Activated CD4-positive, alpha-beta T cell treated with anti-CD3 and anti-CD28 coated beads for 4 hours (primary cell): ENCODE results near the gene KRTCAP2.
"Not testable (repeated sequence)": the region's sequence is repeated elsewhere in the genome, so short reads cannot be mapped to it uniquely, and the experiment has no call there.

ENCODE experiments used
- DNase-seq, 2 donors: peaks; one replicate each; pipeline ENCODE4 v3.0.0-alpha.2; 2020

KRTCAP2 gene

DNA sequence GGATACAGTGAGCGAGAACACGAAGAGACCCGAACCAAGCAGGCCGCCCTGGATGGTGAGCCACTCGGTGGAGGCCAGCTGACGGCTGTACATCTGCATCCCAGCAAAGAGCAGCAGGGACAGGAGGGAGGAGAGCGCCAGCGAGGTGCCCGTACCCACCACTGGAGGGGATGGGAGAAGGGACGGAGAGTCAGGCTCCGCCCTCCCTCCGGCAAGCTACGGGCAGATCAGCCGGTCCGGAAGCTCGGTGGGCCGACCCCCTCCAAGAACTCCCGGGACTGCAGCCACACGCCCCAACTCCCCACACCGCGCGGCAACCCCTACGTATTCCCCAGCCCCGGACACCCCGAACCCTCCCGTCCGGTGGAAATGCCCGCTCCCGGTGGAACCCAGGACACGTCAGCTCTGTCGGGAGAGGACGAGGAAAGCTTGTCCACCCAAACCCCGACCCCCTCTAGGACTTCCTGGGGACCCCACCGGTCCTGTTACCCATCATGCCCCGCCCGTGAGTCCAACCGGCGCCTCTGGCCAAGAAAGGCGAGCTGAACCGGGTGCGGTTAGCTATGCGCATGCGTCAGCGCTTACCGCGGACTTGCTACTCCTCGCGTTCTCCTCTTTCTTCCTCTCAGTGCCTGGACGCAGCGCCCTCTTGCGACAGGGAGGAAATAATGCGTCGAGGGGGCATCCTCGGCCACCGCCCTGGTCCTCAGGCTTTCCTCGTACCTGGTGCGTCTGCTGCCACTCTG is at the start of gene KRTCAP2:
Gene KRTCAP2, minus strand, starts transcription at position 573 of the 746 bp plus-strand sequence. Its CDS starts 80 bp downstream, at position 493.
- peak; percentile 93 to 94 for DNase-seq

DNA sequence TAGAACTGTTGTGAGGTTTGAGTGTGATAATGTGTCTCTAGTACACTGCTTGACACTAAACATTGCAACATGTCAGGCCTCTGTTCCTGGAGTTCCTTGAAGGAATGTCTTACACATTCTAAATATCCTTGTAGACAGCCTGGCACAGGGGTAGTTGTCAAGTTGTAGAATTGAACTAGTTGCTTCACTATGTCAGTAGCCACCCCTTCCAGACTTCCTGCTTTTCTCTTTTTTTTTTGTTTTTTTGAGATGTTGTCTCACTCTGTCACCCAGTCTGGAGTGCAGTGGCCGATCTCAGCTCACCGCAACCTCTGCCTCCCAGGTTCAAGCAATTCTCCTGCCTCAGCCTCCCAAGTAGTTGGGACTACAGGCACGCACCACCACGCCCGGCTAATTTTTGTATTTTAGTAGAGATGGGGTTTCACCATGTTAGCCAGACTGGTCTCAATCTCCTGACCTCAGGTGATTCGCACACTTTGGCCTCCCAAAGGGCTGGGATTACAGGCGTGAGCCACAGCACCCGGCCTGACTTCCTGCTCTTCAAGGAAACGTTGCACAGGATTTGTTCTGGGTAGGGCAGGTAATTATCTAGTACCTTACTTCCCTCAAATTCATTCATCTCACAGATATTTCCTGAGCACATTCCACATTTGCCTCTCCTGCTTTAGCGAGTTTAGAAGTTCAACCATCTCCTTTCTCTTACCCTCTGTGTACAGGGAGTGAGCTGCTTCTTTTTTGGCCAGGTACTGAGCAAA is 47.3 kb upstream of the KRTCAP2 start:
- not testable (repeated sequence) for DNase-seq

DNA sequence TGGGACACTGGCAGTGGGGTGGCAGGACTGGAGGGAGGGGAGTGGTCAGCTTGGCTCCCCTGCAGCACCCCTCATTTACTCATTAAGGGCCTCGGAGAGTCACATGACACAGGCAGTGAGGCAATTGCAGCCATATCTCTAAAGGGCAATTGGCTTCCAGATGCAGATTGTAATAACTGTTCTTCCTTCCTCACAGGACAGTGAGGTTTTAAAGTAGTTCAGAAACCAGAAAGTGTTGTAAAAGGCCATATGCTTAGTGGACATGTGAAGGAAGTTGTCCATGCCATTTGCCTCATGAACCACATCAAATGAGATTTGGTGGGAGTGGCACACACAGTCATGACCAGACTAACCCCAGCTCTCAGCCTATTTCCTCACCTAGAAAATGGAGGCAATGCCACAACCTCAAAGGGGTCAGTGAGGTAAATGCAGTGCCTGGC is 46.5 kb upstream of the KRTCAP2 start:
- DNase-seq: no peak

DNA sequence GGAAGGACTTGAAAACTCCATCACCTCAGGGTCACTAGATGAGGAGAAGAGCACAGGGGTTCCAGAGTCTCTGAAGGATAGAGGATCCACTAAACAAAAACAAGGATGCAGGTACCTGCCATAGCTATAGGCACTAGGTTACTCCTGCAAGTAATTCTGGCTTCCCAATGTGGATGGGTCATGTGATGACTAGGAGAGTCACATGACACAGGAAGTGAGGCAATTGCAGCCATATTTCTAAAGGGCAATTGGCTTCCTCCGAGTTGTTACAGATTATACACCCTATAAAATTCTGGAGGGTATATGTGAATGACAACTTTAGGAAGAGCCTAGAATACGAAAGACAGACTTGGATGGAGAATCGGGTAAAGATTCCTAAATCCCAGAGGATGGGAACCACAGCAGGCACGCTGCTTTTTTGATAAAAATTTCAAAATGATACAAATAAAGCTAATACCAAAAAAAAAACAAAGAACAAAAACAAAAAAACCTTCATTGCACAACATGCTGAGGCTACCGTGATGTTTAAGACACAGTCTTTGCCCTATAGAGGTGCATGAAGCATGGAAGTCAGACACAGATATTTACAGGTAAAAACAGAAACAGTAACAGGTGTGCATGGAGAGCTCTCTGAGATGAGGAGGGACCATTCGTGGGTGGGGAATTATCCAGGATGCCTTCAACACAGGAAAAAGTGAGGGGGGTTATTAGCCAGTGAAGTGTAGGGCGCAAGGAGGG is 45.9 kb upstream of the KRTCAP2 start:
- no peak for DNase-seq

DNA sequence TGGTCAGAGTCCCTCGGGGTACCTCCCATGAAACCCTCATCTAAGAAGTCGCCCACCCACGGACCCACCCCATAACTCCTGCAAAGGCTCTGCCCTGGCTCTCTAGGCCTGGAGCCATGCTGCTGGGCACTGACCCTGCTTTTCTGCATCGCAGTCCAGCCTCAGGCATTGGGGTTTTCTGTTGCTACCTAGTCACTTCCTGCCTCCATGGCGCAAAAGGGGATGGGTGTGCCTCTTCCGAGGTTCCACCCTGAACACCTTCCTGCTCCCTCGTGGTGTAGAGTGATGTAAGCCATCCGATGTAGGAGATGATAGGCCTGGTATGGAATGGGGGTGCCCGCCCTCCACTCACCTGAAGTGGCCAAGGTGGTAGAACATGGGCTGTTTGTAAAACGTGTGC is 41.6 kb upstream of the KRTCAP2 start:
- DNase-seq: not testable (repeated sequence)

DNA sequence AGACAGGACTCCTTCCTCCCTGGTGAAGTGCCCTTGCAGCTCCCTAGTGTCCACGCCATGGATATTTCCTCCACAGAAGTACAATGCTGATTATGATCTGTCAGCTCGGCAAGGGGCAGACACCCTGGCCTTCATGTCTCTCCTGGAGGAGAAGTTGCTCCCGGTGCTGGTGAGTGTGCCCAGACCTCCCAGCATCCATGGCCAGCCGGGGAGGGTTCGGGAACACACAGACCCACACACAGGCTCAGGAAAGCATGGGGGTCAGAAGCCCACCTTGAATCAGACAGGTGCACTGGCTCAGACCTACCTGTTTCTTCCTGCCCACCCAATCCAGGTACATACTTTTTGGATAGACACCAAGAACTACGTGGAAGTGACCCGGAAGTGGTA is 38.9 kb upstream of the KRTCAP2 start:
- DNase-seq: not testable (repeated sequence)

DNA sequence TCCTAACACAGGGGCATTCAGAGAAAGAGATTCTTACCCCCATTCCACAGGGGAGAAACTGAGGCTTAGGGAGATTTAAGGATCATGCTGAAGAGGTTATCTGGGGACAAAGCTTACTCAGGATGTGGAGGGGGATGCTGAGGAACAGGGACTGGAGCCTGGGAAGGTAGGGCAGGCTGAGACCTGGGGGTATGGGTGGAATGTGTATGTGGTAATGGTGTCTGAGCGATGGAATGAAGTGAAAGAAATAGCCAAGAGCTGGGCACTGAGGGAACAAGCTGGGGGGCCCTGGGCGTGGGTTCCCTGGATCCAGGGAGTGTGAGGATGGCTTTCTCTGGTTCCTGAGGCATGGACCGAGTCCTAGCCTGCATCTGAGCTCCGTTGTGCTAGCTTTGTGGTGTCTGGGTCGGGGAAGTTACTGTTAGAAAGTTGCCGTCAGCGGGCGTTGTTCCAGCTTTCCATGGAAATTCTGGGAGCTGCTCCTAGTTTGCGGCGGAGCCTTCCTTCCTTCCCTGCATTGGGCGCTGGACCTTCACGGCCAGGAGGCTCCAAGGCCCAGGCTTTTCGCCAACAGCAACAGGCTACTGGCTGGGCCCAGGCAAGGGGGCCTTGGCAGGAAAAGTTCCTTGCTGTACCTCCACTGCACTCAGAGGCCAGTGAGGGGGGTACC is 38.4 kb upstream of the KRTCAP2 start:
- not testable (repeated sequence) for DNase-seq

DNA sequence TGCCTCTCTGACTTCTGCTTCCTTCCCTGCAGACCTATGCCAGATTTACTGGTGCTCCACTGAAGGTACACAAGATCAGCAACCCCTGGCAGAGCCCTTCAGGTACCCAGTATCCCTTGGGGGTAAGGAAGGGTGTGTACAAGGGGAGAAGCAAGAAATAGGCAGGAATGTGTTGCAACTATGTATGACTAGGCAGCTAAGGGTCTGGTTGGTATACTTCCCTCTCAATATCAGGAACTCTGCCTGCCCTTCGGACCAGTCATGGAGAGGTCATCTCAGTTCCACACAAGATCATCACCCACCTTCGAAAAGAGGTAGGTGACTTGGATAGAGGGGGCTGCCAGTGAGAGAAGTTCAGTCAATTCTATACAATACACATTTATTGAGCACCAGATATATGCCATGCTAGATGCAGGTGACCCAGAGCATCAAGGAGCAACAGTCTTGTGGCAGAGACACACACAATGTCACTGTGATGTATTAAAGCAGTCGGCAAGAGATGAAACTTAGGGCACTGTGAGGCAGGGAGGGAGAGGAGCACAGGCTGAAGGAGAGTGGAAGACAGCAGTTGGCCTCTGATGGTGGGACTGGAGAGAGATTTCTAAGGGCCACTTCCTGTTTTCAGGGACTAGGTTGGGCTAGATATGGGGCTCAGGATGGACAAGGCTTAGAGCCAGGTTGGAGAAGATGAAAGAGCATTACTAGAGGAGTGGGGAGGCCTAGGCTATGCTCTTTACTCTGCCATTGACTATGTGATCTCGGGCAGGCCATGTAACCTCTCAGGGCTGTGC is 37.4 kb upstream of the KRTCAP2 start:
- no peak for DNase-seq

DNA sequence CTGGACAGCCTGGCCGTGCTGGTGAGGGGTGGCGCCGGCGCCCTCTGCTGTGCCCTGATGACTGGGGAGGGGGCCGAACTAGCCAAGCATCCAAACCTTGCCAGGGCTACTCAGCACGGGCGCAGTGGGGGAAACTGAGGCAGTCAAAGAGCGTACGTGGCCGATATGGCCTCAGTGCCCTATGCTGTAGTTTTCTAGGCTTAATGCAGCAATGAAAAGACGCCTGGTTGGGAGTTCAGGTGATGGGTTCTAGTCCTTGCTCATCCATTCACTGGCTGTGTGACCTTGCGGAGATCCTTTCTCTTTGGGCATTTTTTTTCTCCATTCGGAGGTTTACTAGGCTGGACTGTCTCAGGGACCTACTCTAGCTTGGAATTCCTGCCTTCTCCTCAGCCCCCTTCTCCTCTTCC is 36.2 kb upstream of the KRTCAP2 start:
- no peak for DNase-seq

DNA sequence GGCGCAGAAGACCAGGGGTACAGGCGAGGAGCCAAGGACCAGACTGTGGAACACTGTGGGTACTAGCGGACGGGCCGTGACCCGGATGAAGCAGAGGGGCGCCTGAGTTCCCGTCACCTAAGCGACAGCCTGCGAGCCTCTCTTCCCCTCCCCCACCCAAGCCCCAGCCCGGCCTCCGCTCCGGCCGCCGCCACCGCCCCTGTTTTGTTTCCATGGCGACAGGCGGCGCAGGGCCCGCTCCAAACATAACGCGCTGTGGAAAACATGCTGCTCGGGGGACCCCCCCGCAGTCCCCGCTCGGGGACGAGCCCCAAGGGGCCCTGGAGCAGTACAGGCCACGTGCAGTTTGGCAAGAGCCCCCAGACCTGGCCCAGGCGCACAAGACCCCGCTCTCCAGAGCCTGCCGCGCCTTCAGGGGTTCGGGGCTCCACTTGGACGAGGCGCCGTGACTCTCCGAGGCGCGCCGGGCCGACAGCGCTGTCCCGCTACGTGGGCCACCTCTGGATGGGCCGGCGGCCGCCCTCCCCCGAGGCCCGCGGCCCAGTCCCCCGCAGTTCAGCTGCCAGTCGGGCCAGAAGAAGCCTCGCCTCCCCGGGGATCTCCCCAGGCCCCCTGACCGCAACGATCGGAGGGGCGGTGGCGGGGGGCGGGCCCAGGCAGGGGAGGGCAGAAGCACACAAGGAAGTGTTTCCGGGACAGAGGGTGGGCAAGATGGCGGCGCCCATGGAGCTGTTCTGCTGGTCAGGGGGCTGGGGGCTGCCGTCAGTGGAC is 35.6 kb upstream of the KRTCAP2 start, which contains the start of gene MTX1:
Gene MTX1, plus strand, starts transcription at position 155 of the 771 bp plus-strand sequence. Its CDS starts 110 bp downstream, at position 265.
- peak; percentile 81 to 84 for DNase-seq

DNA sequence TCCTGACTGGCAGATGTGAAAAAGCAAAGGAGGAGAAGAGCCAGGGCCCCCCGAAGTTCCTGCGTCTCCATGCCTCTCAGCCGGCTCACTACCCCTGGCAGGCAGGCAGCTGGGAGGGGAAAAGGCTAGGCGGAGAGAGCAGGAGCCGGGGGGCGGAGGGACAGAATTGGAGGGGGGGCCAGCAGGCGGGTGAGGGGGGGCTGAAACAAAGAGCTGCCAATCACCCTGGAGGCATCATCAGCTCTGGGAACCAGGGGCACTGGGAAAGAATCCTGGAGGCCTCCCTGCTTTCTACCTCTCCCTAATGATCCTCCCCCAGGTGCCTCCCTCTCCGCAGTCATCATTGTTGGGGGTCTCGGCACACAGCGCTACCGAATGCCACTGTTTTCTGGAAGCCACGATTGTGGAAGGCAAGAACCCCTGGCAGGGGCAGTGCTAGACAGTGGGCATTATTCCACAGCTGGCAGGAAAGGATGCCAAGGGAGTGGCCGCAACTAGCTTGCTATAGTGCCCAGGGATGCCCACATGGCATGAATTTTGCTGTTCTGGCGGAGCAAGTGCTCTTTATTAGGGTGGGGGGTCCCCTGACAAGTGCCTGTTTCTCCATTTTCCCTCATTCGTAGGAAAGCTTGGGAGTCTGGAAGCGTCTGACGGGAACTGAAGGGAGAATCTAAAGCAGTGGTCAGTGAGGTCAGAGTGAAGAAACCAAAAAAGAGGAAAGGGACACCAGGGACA is 34.9 kb upstream of the KRTCAP2 start, which contains the start of gene THBS3:
Gene THBS3, minus strand, starts transcription at position 92 of the 735 bp plus-strand sequence. Its CDS starts 21 bp downstream, at position 71.
- no peak for DNase-seq

DNA sequence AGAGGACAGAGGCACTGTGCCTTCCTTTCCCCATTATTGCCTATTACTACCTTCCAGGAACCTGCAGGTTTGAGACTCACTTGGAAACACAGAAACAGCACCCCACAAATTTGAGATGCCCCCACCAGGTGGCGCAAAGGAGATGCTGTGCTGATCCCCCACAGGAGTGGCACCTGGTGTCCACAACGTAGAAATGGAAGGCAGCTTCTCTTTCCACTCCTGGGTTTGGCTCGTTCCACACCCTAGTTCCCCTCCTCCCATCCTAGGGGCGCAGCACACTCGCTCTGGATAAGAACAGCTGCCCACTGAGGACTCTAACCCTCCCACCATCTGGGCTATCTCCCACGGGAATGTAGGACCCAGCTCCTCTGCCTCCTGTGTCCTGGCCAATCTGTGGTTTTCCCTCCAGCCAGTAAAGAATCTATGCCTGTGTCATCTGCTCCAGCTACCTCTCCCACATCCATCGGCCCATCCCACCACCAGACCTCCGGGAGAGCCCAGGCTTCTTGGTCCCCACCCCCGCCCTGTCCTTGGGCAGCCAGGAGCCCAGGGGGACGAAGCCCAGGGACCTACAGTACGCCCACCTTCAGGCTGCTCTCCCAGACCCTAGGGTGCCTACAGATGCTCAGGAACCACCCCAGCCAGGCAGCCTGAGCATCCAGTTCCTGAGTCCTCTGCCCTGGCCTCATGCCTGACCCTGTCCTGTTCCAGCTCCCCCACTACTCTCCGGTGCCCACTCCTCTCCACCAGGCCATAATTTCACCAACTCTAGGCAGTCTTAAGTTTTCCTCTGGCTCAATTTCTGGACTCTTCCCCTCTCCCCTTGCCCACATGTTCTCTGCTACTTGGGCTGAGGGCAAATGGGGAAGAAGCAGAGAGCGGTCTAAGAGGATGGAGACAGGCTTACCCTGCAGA is 34.0 kb upstream of the KRTCAP2 start:
- DNase-seq: peak; percentile 84 to 95

DNA sequence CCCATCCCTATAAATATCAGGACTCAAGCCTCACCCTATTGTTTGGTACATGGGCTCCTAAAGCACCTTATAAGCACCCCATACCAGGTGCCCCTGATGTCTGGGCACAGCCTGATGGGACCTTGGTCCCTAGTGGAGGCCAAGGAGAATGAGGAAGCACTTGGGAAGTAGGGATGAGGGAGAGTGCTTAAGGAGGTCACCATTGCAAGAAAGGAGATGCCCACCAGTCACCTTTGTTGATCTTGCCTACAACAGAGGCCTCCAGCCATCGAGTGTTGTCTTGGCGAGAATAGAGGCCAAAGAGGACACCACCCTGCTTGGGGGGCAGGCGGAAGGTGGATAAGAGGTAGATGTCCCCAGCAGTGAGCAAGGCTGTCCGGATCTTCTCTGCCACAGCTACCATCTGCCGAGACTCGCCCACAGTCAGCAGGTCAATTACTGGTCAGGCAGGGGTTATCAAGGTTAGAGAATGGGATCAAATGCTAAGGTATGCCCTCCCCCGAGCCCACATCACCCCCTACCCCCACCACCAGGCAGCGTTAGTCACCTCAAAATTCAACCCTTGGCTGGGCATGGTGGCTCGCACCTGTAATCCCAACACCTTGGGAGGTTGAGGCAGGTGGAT is 33.0 kb upstream of the KRTCAP2 start:
- DNase-seq: no peak

DNA sequence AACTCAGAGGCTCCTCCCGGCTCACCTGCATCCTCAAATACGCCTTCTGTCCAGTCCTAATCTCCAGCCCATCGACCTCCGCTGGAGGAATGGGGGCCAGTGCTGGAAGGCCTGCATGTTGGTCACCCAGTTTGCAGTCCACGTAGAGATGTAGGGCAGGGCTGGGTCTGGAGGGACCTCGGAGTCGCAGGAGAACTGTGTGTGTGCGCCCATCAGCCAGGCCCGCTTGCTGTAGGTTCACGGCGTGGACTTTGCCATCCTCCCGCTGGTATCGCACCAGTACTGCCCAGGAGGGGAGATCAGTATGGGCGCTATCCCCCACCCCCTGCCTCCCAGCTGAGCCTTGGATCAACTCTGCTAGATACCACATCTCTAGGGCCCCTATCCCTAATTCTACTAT is 31.9 kb upstream of the KRTCAP2 start:
- no peak for DNase-seq

DNA sequence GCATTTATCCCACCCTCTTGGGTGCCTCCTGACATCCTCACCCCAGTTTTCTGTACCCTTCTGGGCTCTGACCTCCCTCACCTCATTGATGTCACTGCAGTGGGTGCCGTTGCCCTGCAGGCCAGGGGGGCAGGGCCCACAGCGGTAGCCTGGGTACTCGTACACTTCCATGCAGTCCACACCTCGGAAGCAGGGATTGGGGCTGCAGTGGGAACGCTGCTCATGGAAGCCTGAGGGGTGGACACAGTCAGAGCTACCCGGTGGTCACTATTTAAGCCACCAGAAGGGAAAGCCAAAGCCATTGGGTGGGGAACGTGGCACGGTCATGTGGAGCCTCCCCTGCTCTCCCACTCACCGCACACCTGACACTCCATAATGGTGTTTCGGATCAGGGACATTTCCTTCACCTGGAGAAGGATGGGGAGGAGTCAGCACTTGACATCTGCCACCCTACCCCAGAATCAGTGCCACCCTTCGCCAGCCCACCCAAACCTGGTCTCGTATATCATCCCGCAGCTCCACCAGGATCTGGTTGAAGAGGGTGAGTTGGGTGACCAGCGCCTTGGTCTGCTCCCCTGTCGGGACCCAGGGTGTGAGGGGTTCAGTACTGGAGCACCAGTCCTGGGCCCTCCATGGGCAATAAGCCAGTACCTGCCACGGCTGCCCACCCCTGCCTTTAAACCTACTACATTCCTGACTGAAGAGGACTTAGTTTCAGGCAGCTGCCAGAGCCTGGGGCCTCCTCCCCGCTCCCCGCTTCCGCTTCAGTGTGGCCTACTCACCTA is 29.8 kb upstream of the KRTCAP2 start:
- DNase-seq: no peak

DNA sequence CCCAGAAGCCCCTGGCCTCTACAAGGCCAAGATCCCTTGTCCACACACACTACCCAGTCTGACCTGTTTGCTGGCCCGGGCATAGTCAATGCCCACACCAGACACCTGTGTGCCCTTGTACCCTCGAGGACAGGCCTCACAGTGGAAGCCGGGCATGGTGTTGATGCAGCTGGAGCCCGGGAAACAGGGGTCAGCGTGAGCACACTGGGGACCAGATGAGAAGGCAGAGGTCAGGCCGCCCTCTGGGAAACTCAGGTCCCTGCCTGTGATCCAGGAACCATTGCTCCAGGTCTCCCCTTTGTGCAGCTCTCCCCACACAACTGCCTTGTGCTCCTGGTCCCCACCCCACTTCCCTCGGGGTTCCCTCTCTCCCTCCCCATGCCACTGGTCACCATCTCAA is 29.1 kb upstream of the KRTCAP2 start:
- no peak for DNase-seq

DNA sequence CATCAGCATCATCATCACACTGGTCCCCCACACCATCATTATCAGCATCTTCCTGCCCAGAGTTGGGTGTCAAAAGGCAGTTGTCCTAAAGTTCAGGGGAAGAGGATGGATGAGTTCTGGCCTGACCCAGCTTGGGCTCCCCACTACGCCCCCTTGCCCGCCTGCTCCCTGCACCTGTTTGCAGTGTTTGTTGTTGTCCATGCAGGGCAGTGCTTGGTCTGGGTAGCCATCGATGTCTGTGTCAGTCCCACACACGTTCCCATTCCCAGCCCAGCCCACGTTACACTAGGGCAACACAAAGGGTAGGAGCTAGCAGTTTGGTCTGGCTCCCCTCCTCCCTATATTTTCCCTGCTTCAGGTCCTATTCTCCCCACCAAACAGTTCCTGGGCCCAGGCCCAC is 27.8 kb upstream of the KRTCAP2 start:
- no peak for DNase-seq

DNA sequence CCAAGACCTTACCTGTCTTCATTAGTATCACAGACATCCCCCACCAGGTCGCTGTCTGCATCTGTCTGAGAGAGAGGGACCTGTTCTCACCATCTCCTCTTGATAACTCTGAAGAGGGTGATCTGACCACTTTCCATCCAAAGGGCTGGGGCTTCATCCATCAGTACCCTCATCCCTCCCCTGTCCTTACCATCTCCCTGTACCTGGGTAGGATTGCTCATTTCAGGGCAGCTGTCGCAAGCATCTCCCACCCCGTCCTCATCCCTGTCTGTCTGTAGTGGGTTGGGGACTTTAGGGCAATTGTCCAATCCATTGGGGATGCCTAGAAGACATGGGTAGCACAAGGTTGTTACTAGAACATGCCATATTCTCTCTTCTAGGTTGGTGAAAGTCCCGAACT is 26.7 kb upstream of the KRTCAP2 start:
- DNase-seq: no peak
